Measurements from ENCODE around the gene ATN1.

- TF ChIP-seq, protein P1, sequence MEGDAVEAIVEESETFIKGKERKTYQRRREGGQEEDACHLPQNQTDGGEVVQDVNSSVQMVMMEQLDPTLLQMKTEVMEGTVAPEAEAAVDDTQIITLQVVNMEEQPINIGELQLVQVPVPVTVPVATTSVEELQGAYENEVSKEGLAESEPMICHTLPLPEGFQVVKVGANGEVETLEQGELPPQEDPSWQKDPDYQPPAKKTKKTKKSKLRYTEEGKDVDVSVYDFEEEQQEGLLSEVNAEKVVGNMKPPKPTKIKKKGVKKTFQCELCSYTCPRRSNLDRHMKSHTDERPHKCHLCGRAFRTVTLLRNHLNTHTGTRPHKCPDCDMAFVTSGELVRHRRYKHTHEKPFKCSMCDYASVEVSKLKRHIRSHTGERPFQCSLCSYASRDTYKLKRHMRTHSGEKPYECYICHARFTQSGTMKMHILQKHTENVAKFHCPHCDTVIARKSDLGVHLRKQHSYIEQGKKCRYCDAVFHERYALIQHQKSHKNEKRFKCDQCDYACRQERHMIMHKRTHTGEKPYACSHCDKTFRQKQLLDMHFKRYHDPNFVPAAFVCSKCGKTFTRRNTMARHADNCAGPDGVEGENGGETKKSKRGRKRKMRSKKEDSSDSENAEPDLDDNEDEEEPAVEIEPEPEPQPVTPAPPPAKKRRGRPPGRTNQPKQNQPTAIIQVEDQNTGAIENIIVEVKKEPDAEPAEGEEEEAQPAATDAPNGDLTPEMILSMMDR (conservative IDR thresholded peaks at IDR 0.05; ENCODE audit: low read length): no peak; the same call in 1 of the 2 replicates
- no peak for TF ChIP-seq EZH2phosphoT487 (IDR thresholded peaks at IDR 0.05; ENCODE audit: borderline replicate concordance, low read depth, low read length)
Observed at GRCh38 chr12:6938353-6939190, 10.8 kb downstream of the ATN1 start.

Data from OCI-LY7 (cell line).